ENCODE data around the gene SASH1. TPM values are rescaled to one million over a fixed set of nuclear protein-coding genes. Genes with fewer than 3 reads are reported as not detected.

Gene SASH1
- total RNA-seq = 31.8 TPM
- long read RNA-seq, full-length matches to known transcripts = 5 of 28 reads
- long read RNA-seq, partial matches to known transcripts = 17 of 28 reads
- long read RNA-seq, other reads (novel, unspliced or antisense) = 6 of 28 reads

DNA sequence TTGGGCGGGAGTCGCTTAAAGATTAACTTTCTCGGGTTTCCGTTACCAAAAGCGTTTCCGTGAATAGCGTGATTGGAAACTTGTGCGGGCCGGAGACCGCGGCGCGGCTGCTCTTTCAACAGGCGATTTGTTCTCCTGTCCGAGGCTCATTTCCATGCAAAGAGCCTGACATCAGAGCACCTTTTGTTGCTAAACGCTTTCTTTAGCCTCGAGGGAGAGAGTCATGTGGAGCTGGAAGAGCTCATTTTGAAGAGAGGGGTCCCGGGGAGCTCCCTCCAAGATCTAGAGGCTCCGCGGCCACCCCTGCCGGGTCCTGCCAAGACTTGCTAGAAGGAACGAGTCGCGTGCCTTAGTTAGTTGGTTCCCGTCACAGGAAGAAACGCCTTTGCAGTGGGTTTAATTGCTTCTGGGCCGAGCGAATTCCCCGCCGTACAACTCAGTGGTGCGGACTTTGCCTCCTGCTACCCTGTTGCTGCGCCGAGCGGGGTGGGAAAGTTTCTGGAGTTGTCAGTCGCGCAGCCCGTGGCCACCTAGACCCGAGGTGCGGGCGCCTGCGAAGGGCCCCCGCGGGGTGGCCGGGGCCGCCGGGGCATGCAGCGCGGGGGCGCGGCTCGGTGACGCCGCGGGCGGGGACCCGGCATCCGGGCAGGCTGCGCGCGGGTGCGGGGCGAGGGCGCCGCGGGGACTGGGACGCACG, at the start of gene SASH1:
SASH1 (plus strand) TSS at position 489 of the 697 bp plus-strand sequence. CDS start 230 bp downstream, outside the sequence.
- intact Hi-C loops (cut with micrococcal nuclease) = no loop called here
- DNase-seq (peak; percentile 78), ATAC-seq (peak; percentile 86)

DNA sequence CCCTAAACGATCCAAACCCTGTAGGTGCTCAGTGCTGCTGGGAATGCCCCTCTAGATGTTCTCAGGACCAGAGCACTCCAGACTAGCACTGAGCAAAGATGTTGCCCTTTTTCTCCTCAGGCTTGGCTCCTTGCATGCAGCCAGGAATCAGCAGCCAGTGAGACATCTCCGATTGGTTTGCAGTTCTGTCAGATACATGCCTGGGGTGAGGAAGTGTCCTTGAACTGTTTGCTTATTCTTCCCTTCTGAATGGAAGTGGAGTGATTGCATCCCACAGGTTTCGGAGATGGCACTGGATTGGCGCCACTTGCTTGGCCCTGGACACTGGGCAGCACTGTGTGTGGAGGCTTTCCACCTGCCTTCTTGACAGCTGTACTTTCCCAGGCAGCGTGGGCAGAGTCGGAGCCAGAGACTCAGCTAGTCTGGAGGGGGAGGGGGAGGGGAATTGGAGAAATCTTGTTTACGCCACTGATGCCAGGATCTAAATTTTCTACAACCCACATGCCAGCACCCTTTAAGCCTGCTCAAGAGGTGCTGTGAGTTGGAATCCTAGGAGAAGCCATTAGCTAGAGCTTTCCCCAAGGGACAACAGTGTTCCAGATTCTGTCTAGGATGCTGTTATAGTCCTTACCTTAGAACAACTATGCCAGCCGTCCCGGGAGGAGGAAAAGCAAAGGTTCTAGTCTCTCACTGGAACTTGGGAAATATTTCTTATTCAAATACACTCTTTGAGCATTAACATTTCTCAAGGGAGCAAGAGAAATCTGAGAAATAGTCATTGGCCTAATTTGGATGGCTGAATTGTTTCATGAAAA, 49.2 kb upstream of the SASH1 start:
- DNase-seq = peak; percentile 39
- intact Hi-C loops (cut with micrococcal nuclease) = no loop called here
- ATAC-seq = peak; percentile 61

DNA sequence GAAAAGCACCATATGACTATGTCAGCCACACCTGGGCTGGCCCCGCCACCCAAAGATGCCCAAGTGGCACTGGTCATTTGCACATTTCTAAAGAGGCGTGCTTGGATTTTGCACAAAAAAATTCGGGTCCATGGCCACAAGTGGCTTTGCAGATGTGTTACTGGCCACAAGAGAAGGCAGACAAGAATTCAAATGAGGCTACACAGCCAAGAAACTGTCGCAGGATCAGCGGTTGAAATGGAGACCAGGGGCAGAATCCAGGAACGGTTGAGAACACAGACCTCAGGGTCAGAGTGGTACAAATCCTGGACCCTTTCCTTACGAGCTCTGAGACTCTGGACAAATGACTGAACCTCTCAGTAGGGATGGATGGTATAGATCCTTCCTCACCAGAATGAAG, 48.6 kb upstream of the SASH1 start:
- DNase-seq = no peak
- ATAC-seq = no peak
- intact Hi-C loops (cut with micrococcal nuclease) = no loop called here

DNA sequence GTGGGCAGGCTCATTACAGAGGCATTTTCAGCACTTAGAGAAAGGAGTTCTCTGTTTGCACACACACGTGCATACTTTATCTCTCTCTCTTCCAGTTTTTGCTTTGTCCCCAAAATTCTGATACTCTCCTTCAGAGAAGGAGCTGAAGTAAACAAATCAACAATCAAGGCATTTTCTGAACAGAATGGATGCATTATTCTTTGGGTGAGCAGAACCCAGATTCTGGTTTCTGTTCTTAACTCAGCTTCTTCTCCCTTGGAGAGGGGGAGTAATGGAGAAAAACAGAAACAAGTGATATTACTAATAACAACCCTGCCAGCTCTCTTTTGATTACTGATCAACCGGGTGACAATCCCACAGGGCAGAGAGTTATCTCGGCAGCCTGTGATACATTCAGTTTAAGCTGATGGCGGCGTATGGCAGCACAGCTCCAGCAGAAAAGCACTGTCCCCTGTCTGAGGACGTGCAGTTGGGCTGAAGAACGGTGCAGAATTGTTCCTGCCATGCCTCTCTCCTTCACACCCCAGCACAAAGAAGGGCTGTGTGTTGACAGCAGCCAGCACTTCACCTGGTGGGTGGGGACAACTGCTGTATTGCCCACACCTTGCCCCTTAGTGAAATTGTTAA, 47.3 kb upstream of the SASH1 start:
- ATAC-seq (peak; percentile 32), DNase-seq (no peak)
- intact Hi-C loops (cut with micrococcal nuclease) = no loop called here

DNA sequence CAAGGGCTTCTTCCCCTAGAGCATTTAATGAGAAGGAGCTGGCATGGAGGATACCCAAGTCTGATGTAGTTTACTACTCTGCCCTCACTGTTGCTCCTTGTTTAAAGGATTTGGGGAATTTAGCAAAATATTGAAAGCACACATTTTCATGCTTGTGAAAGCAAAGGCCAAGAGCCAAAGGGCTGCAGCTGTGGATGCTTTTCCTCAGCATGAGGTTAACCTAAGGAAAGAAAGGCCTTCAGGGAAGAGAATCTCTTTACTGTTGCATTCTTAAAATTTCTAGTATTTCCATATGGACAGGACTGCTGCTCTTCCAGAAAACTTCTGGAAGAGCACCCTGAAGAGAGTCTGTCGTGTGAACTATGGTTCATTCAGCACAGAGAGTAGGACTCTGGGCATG, 45.9 kb upstream of the SASH1 start:
- no peak for DNase-seq
- ATAC-seq = no peak
- intact Hi-C loops (cut with micrococcal nuclease) = no loop called here

DNA sequence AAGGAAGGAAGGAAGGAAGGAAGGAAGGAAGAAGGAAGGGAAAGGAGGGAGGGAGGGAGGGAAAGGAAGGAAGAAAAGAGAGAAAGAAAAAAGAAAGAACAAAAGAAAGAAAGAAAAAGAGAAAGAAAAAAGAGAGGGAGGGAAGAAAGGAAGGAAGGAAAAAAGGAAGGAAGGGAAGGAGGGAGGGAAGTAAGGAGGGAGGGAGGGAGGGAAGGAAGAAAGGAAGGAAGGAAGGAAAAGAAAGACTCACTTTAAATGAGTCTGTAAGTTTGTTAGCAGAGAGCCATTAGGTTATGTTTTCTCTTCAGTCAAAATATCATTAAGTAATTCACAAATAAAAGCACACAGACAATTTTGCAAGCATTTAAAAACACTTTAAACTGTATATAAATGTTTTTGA, 44.0 kb upstream of the SASH1 start:
- intact Hi-C loops (cut with micrococcal nuclease) = no loop called here
- no peak for ATAC-seq
- DNase-seq = no peak

DNA sequence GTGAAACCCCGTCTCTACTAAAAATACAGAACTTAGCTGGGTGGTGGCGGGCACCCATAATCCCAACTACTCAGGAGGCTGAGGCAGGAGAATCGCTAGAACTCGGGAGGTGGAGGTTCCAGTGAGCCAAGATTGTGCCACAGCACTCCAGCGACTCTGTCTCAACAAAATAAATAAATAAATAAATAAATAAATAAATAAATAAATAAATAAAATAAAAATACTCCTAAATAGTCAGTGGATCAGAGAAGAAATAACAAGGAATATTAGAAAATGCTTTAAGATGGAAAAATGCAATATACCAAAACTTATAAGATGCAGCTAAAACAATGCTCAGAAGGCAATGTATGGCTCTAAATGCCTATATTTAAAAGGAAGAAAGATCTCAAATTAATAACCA, 39.0 kb upstream of the SASH1 start:
- ATAC-seq (no peak), DNase-seq (no peak)
- intact Hi-C loops (cut with micrococcal nuclease) = no loop called here

DNA sequence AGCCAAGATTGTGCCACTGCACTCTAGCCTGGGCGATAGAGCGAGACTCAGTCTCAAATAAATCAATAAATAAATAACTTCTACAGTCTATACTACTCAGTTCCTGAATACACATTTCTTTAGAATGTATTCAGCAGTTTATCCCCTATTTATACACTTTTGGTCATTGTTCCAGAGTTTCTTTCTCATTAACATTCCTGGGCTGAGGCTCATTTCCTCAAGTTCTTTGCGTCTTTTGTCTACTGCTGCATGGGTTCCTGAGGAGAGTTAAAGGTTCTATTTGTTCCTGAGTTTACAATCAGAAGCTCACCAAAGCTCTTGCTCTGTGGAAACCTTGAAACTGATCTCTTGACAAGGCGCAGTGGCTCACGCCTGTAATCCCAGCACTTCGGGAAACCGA, 37.7 kb upstream of the SASH1 start:
- no peak for DNase-seq
- intact Hi-C loops (cut with micrococcal nuclease) = no loop called here
- ATAC-seq = no peak

DNA sequence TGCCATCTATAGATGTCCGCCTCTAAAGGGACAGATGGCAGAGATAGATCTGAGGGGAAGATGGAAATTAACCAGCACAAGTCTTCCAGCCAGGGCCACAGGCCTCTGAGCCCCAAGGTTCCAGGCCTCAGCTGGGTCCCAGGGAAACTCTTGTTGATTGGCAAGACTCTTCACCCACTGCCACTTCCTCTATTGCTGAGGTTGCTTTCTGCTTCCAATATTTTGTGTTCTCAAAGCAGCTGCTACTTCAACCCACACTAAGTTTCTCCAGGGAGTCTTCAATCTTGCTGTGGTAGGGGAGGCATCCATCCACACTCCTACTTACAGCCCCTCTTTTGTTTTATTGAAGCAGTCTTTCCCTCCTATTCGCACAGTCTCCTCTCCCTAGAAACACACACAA, 36.4 kb upstream of the SASH1 start:
- intact Hi-C loops (cut with micrococcal nuclease) = no loop called here
- no peak for ATAC-seq
- no peak for DNase-seq

DNA sequence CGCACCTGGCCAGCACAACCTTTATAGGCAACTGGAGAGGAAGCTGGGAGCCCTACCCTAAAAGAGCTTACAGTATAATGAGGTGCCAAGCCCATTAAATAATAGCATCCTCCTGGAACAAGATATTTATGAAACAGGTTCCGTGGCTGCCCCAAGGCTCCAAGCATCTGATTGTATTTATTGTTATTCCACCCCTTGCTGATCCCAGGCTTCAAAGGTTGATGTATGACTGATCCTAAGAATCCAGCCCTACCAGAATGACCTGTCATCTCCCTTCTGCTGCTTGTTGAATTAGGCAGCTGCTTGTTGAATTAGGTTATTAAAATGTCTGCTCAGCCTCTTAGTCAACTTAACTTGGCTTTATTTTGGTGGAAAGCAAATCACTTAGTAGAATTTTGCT, 35.2 kb upstream of the SASH1 start:
- intact Hi-C loops (cut with micrococcal nuclease) = no loop called here
- no peak for ATAC-seq
- no peak for DNase-seq

DNA sequence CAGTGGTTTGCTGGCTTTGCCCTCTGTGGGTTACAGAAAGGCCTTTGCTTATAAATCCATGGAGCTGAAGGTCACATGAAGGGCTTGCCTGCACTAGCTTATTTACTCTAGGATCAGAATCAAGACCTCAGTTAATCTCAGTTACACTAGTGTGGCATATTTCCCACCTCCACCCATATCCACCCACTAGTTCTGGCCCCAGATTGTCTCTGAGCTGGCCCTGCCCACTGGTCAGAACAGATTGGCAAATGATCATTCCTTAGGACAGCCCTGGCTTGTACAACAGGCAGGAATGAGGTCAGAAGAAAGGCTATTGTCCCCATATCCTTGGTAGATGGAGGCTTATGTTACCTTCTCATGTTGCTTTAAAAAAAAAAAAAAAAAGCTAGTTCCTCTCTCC, 33.3 kb upstream of the SASH1 start:
- peak; percentile 26 for ATAC-seq
- intact Hi-C loops (cut with micrococcal nuclease) = no loop called here

DNA sequence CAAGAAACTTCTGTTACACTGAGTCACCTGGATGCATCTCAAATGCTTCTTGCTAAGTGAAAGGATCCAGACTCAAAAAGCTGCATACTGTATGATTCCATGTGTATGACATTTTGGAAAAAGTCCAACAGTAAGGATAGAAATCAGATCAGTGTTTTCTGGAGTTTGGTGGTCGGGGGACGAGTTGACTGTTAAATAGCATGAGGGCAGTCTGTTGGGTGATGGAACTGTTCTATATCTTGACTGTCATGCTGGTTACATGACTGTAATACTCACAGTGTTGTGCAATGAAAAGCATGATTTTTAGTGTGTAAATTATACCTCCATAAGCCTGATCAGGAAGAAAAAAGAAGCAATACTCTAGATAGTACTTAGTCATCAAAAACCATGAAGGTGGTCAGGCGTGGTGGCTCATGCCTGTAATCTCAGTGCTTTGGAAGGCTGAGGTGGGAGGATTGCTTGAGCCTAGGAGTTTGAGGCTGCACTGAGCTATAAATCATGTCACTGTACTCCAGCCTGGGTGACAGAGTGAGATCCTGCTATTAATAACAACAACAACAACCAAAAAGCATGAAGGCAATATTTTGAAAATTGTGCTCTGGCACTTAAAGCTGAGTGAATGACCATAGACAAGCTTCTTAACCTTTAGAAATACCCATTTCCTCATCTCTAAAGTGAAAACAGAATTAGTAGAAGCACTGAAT, 30.5 kb upstream of the SASH1 start:
- DNase-seq (no peak), ATAC-seq (no peak)
- intact Hi-C loops (cut with micrococcal nuclease) = no loop called here

More for the DNA sequence above, 33.3 kb upstream of the SASH1 start:
- DNase-seq = no peak

DNA sequence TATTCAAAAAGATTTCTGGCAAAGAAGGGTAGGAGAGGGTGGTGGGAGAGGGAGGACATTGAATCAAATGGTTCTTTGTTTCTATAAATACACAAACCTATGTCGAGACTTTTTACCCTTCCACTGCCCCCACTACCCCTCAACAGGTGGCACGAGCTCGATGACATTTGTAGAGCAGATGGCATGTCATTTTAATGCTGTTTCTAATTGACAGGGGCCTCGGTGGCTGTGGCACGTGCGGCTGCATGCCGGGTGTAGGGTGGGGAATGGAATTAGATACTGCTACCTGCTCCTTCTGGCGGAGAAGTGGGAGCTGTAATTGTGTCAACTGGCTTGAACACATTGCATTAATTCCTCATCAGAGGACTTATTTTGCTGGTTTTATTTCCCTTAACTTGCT, 29.1 kb upstream of the SASH1 start:
- DNase-seq (no peak), ATAC-seq (no peak)
- intact Hi-C loops (cut with micrococcal nuclease) = no loop called here

DNA sequence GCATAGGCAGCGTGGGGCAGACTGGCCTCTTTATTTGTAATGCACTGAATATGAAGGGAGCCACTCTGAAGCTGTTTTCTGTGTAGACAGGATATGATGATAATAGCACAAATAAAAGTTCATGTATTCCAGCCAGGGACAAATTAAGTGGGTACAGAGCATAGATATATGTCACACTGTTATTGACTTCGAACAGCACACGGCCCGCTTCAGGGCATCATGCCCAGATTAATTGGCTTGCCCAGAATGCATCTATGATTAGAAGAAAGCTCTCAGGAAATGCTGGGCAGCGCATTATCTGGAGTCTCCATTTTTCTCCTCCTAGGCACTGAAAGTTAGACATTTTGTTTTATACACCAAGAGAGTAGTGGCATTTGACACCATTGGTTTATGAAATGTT, 26.3 kb upstream of the SASH1 start:
- ATAC-seq (peak; percentile 92), DNase-seq (peak; percentile 38)
- intact Hi-C loops (cut with micrococcal nuclease) = no loop called here

DNA sequence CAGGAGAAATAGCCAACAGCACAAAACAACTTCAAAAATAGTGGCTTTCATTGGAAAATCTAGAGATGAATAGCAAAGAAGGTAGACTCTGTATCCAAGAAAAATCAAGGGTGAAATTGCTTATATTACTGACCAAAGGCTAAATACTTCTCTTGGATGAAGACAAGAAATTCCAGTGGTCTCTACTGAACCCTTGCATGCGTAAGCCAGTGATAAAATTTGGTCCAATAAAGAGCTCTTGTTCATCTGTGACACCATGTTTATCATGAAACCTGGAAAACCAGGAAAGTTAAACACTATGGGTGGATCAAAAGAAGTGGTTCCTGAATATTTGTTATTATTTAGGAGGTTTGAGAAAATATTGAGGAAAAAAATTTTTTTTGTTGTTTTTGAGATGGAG, 25.6 kb upstream of the SASH1 start:
- intact Hi-C loops (cut with micrococcal nuclease) = no loop called here
- ATAC-seq (no peak), DNase-seq (no peak)

DNA sequence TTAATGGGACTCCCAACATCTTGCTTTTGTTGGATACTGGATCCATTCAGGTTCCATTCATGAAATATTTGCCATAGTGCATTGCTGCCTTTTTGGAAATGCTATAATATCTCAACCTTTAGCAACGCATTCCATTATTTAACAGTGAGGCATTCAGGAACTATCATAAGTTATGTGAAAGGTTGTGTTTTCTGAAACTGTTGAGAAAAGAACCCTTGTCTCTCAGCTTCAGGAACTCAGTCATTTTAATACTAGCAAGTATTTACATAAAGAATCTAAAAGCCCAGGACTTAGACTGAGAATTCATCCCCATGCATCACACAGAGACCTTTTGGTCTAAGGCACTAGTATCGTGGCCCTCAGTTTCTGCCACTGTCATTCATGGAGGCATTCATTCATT, 24.9 kb upstream of the SASH1 start:
- ATAC-seq = no peak
- DNase-seq = no peak
- intact Hi-C loops (cut with micrococcal nuclease) = no loop called here

DNA sequence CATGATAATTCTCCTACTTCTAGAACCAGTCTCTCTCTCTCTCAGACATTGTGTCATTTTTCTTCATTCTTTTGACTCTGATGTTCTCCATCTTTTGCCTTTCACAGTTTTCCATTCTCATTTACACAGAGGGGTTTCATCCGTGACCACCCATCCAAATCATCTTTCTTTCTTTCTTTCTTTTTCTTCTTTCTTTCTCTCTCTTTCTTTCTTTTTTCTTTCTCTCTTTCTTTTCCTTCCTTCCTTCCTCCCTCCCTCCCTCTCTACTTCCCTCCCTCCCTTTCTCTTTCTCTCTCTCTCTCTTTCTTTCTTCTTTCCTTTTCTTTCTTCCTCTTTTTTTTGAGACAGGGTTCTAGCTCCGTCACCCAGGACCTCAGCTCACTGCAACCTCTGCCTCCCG, 19.9 kb upstream of the SASH1 start:
- DNase-seq (no peak), ATAC-seq (no peak)
- intact Hi-C loops (cut with micrococcal nuclease) = no loop called here

DNA sequence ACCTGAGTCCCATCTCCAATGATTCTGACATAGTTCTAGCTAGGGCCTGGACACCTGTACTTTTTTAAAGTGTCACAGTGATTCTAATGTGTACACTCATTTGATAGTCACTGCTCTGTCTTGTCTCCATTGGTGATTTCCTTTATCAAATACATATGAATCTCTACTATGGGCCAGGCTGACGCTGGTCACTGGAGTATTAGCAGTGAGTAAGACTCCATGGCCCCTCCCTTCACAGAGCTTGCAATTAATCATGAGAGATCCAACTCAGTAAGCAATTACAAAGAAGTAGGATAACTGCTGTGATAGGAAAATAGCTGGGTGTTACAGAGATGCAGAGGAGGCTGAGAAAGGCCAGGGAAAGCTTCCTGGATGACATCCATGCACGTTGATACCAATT, 19.3 kb upstream of the SASH1 start:
- no peak for ATAC-seq
- no peak for DNase-seq
- intact Hi-C loops (cut with micrococcal nuclease) = no loop called here

DNA sequence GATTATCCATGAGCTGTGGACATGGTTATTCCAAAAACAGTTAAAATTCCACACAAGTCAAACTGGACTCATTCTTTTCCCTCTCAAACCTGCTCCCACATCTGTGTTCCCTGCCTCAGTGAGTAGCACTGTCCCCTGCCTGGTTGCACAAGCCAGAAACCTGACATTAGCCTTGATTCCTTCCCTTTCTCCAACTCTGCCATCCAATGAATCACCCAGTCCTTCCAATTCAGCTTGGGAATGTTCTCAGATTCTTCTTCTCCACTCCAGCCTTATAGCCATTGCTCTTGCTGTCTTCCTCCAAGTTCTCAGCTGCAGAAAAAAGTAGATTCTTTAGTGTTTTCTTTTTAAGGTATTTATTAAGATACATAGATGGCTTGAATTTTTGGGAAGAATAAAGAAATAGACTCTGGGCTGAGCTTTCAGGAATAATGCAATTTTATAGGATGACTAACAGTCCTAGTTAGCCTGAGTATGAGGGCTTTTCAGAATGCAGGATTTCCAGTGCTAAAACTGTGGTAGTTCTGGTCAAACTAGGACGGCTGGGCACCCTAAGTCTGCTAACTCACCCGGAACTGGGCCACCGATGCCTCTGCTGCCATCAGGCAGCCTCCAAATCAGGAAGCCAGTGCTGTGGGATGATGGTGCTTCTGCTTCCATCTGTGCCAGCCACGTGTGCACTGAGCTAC, 18.2 kb upstream of the SASH1 start:
- intact Hi-C loops (cut with micrococcal nuclease) = no loop called here
- peak; percentile 43 for ATAC-seq
- DNase-seq = no peak

All from left ventricle myocardium superior (tissue), 1 donor.